Activated CD4-positive, alpha-beta T cell treated with anti-CD3 and anti-CD28 coated beads, Interleukin-2, amount 10 ng/mL, durations not matched to agents 7 days and 5 days (primary cell): Measurements from ENCODE around the gene CAMKMT. TPM values are rescaled to one million over a fixed set of nuclear protein-coding genes. Genes with fewer than 3 reads are reported as not detected.

Experiments
- CTCF ChIA-PET: fragments of 350-600 bp; sonication (Branson Sonifier 250); formaldehyde crosslinking; loops from one replicate; lab custom pipeline; 2021; ENCODE audit warnings: antibody characterized with exemption; lab: Charles Lee
- POLR2A ChIA-PET: fragments of 350-600 bp; sonication (Branson Sonifier 250); formaldehyde crosslinking; loops from one replicate; lab custom pipeline; 2021; ENCODE audit warnings: antibody characterized with exemption; lab: Charles Lee
- DNase-seq: peaks from one replicate; pipeline ENCODE4 v3.0.0-alpha.2; 2020
- H3K27ac Mint-ChIP-seq: one replicate; pipeline ENCODE4 v1.8.0; 2021; ENCODE audit warnings: mild to moderate bottlenecking, moderate library complexity, mixed read lengths
- H3K27me3 Mint-ChIP-seq: one replicate; pipeline ENCODE4 v1.8.0; 2021; ENCODE audit warnings: mixed read lengths
- H3K36me3 Mint-ChIP-seq: one replicate; pipeline ENCODE4 v1.8.0; 2021; ENCODE audit warnings: low read depth, mixed read lengths
- H3K4me1 Mint-ChIP-seq: one replicate; pipeline ENCODE4 v1.8.0; 2021; ENCODE audit warnings: mixed read lengths
- H3K4me3 Mint-ChIP-seq: one replicate; pipeline ENCODE4 v1.8.0; 2021; ENCODE audit warnings: mild to moderate bottlenecking, moderate library complexity, mixed read lengths
- H3K9me3 Mint-ChIP-seq: one replicate; pipeline ENCODE4 v1.8.0; 2021; ENCODE audit warnings: mixed read lengths
- total RNA-seq, 2 experiments: library from RNA; stranded (reverse); gene quantifications; one replicate each; pipeline ENCODE4 v1.2.3, GENCODE V29; 2021

The CAMKMT gene
- total RNA-seq, 2 experiments from 2014 or later = 12.1 to 13.7 TPM

DNA sequence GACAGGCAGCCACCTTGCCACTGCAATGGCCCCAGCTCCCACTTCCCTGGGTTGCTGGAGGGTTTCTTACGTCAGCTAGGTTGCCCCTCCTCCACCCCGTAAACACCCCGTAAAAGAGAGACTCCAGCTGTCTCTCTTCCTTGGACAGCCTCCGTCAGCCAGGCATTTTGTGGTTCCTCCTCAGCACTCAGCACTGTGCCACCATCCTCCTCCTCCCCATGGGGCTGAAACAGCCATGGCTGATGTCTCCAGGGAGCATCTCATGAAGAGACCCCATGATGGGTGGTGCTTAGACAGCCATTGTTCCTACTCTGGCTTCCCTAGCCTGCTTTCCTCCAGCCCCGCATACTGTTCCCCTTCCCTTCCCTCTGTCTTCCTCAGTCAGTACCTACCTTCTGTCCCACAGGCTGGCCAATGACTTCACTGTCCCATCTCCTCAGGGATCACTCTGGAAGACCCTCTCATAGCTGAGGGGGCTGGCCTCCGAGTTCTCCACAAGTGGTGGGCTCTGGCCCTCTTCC, 436.5 kb downstream of the CAMKMT start:
- no peaks in the 10 kb centered on the region for H3K36me3 Mint-ChIP-seq
- no peak overlapping the region for H3K4me3 Mint-ChIP-seq
- ChIA-PET POLR2A (no interaction called here), CTCF (no interaction called here)
- DNase-seq = no peak
- no peak overlapping the region for H3K27ac Mint-ChIP-seq
- H3K27me3 Mint-ChIP-seq = peaks cover 52% of the 10 kb centered on the region
- H3K4me1 Mint-ChIP-seq = peaks cover 3% of the 10 kb centered on the region
- H3K9me3 Mint-ChIP-seq = no peaks in the 10 kb centered on the region

DNA sequence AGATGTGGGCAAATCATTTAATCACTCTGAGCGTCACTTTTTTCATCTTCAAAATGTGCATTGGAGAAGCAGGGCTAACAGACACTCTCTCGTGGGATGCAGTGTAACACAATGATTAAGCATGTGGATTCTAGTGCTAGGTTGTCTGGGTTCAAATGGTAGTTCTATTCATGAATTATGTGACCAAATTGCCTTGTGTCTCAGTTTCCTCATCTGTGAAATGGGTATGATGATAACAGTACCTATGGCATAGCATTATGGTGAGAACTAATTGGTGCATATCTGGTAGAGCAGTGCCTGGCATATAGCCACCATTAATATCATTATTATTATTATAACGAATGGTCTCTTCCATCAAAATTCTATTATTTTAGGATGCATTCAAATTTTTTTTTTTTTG, 437.4 kb downstream of the CAMKMT start:
- CTCF ChIA-PET = no interaction called here

DNA sequence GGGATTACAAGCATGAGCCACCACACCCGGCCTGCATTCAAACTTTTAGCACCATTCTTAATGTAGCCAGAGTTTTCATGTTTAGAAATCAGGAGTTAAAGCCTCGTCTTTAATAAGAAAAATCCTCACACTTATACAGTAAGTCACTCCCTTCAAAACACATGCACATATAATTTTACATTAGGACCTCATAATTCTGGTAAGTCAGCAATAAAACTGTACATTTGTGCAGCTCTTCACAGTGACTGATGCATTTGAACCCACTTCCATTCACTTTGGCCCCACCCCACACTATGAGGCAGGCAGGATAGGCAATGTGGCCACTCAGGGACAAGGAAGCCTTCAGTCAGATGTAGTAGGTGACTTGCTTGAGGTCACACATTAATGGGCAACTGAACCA, 438.0 kb downstream of the CAMKMT start:
- Mint-ChIP-seq H3K4me3 (no peak overlapping the region), H3K27me3 (peaks cover 66% of the 10 kb centered on the region)

More for the DNA sequence above, 437.4 kb downstream of the CAMKMT start:
- H3K27ac Mint-ChIP-seq = no peak overlapping the region
- H3K27me3 Mint-ChIP-seq = peaks cover 59% of the 10 kb centered on the region
- H3K9me3 Mint-ChIP-seq = no peaks in the 10 kb centered on the region
- no peak overlapping the region for H3K4me3 Mint-ChIP-seq
- H3K36me3 Mint-ChIP-seq = no peaks in the 10 kb centered on the region
- POLR2A ChIA-PET = no interaction called here
- no peak for DNase-seq
- peaks cover 3% of the 10 kb centered on the region for H3K4me1 Mint-ChIP-seq

DNA sequence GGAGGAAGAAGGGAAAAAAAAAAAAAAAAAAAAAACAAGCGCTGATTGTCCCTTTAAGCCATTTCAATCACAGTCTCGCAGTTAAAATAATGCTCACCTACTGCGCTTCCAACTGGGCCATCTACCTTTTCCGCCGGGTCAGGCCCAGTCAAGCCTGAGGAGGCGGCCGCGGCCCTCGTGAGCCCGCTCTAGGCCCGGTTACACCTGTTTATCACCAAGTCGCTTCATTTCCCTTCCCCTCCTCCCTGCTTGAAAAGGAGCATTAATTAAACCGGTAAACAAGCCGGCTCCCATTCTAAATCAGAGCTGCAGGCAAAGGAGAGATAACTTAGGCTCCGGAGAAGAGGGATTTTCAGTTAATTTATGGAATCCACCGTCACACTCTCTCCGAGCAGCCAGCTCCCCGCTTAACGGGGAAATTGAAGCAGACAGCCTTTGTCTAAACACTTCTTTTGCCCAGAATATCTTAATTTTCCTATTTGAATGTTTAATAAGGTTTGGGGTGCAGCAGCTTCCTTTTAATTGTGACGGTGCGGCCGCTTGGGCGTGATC, 439.6 kb downstream of the CAMKMT start:
- peaks cover 3% of the 10 kb centered on the region for H3K4me1 Mint-ChIP-seq

More for the DNA sequence above, 438.0 kb downstream of the CAMKMT start:
- Mint-ChIP-seq H3K36me3 (no peaks in the 10 kb centered on the region), H3K9me3 (no peaks in the 10 kb centered on the region), H3K4me1 (peaks cover 3% of the 10 kb centered on the region), H3K27ac (no peak overlapping the region)
- no peak for DNase-seq
- ChIA-PET POLR2A (no interaction called here), CTCF (no interaction called here)

GRCh38 chr2:44801841-44802776, 440.4 kb downstream of the CAMKMT start:
- Mint-ChIP-seq H3K27ac (no peak overlapping the region), H3K9me3 (no peaks in the 10 kb centered on the region), H3K4me3 (no peak overlapping the region), H3K4me1 (peaks cover 3% of the 10 kb centered on the region), H3K27me3 (peaks cover 86% of the 10 kb centered on the region), H3K36me3 (no peaks in the 10 kb centered on the region)
- POLR2A ChIA-PET = no interaction called here
- DNase-seq = no peak
- CTCF ChIA-PET = interaction anchor here (1.4 kb wide), 2 partner anchors 17 to 151 kb away, joined by 3 read pairs; no protein-coding TSS in a partner anchor

More for the DNA sequence above, 439.6 kb downstream of the CAMKMT start:
- CTCF ChIA-PET = interaction anchor here (1.4 kb wide), 1 partner anchor 18 kb away, joined by 3 read pairs; no protein-coding TSS in a partner anchor
- POLR2A ChIA-PET = no interaction called here
- no peak overlapping the region for H3K27ac Mint-ChIP-seq
- peaks cover 79% of the 10 kb centered on the region for H3K27me3 Mint-ChIP-seq
- no peaks in the 10 kb centered on the region for H3K9me3 Mint-ChIP-seq
- no peaks in the 10 kb centered on the region for H3K36me3 Mint-ChIP-seq
- no peak overlapping the region for H3K4me3 Mint-ChIP-seq
- DNase-seq = no peak

- peaks cover 89% of the 10 kb centered on the region for H3K27me3 Mint-ChIP-seq
- no peaks in the 10 kb centered on the region for H3K9me3 Mint-ChIP-seq
- ChIA-PET CTCF (interaction anchor here (0.6 to 2.3 kb wide), 3 partner anchors 121 to 150 kb away, joined by 3 to 7 read pairs (median 4); no protein-coding TSS in a partner anchor), POLR2A (no interaction called here)
- H3K4me1 Mint-ChIP-seq = peaks cover 3% of the 10 kb centered on the region
- DNase-seq = no peak
- H3K4me3 Mint-ChIP-seq = no peak overlapping the region
- no peak overlapping the region for H3K27ac Mint-ChIP-seq
- H3K36me3 Mint-ChIP-seq = no peaks in the 10 kb centered on the region
Observed at GRCh38 chr2:44802777-44803424, 441.2 kb downstream of the CAMKMT start.

DNA sequence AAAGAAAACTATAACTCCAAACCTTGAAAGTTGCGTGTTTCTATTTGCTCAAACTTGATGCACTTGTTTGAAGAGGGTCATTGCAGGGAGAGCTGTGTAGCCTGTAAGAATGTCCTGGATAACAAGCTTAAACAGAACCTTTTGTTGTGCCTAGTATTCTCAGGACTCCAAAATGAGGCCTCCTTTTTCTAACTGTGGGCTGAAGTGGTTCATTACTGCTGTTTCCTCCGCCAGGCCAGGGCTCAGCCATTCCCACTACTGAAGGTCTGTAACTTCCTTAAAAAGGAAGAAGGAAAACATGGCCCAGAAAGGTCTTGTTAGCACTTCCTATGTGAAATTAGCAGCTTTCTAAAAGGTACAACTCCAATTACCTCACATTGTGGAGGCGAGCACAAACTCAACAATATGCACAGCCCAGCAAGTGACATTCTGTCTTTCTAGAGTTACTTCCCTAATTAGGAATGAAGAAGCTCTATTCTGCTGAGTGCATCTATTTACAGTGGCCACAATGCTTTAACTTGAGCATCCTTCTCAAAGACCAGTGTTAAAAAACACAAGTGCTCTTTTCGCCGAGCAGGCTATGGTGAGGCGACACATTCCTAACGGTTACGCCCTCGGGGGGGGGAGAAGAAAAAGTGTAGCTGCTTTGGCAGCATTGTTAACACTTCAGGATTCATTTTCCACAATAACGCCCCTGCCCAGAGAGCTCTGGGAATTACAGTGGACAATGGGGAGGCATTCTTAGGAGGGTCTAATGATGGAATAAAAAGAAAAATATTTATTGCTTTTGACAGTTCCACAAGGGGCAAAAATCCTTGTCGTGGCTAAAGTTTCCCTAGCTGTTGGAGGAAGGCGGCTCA, 442.9 kb downstream of the CAMKMT start:
- Mint-ChIP-seq H3K27me3 (peaks cover 88% of the 10 kb centered on the region), H3K9me3 (no peaks in the 10 kb centered on the region), H3K27ac (no peak overlapping the region), H3K4me3 (no peak overlapping the region), H3K4me1 (peaks cover 3% of the 10 kb centered on the region), H3K36me3 (no peaks in the 10 kb centered on the region)
- CTCF ChIA-PET = interaction anchor here (0.5 to 2.3 kb wide), 4 partner anchors 18 to 121 kb away, joined by 3 to 7 read pairs (median 4); no protein-coding TSS in a partner anchor
- DNase-seq = no peak
- POLR2A ChIA-PET = no interaction called here

DNA sequence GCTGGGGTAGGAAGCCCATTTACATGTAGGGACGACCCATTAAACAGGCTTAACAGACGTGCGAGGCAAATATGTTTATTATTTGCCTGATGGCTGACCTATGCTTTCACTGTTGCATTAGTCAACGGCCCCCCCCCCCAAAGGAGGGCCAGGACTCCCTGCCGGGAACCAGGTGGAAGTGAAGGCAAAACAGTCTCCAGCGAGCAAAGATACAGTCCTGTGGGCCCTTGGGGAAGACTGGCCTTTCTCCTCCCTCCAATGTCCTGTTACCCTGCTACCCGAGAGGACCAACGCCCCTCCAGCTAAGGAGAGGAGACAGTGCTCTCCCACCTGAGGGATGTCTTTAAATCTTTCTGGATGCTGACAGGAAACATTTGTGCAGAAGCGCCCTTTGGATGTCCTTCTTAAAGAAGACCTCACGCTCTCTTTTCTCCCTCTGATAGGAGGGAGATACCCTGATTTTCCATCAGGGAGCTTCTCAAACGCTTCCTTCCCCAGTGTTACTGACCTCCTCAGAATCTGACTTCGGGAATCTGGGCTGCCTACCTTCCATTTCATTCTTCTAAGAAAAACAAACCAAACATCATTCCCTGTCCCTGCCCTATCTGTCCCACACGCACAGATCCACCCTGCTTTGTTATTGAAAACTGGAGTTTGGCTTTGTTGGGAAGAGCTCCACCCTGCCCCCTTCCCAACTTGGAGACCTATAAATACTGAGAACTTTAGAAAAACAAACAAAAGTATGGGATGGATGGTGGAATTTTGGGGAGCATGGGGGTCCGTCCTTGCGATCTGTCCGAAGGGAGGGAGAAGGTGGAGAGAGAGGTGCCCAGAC, 443.9 kb downstream of the CAMKMT start:
- Mint-ChIP-seq H3K27me3 (peaks cover 82% of the 10 kb centered on the region), H3K9me3 (no peaks in the 10 kb centered on the region), H3K4me1 (peaks cover 3% of the 10 kb centered on the region), H3K36me3 (no peaks in the 10 kb centered on the region), H3K4me3 (no peak overlapping the region), H3K27ac (no peak overlapping the region)
- no peak for DNase-seq
- POLR2A ChIA-PET = no interaction called here
- CTCF ChIA-PET = interaction anchor here (0.5 to 1.5 kb wide), 3 partner anchors 19 to 118 kb away, joined by 3 to 5 read pairs (median 3); no protein-coding TSS in a partner anchor

DNA sequence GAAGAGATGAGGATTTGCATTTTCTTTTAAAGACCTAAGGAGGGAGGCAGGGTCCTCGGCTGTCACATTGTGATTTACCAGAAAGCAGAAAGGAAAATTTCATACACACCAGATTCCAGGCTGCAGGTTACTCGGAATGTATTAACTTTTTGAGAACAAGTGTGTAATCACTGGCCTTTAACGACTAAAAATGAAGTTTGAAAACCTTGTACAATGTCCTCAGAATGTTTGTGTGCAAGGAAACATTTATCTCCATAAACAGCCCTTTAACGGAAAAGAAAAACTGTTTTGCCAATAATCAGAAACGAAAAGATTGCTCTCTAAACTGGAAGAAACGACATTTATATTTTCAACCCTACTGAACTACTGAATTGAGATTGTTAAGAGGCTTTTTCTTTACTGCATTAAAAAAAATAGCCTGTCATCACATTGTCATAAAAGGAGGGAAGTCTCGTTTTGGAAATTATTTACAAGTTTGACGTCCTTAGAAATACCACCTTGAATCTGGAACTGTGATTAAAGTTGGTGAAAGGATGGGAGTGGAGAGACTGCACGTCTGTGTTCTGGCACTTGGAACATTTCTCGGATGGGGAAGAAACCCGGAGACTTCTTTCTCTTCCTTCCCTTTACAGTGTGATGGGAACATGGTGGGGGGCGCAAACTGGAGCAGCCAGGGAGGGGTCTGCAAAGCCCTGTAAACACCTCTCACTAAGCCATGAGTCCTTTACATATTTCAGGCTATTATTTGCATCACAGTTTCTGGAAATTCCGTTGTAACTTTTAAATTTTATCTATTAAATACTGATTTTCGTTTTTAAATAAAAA, 445.7 kb downstream of the CAMKMT start:
- H3K9me3 Mint-ChIP-seq = no peaks in the 10 kb centered on the region
- H3K4me3 Mint-ChIP-seq = no peak overlapping the region
- H3K27ac Mint-ChIP-seq = no peak overlapping the region
- ChIA-PET CTCF (no interaction called here), POLR2A (no interaction called here)
- no peaks in the 10 kb centered on the region for H3K4me1 Mint-ChIP-seq
- DNase-seq = no peak
- H3K27me3 Mint-ChIP-seq = peaks cover 75% of the 10 kb centered on the region
- H3K36me3 Mint-ChIP-seq = no peaks in the 10 kb centered on the region

DNA sequence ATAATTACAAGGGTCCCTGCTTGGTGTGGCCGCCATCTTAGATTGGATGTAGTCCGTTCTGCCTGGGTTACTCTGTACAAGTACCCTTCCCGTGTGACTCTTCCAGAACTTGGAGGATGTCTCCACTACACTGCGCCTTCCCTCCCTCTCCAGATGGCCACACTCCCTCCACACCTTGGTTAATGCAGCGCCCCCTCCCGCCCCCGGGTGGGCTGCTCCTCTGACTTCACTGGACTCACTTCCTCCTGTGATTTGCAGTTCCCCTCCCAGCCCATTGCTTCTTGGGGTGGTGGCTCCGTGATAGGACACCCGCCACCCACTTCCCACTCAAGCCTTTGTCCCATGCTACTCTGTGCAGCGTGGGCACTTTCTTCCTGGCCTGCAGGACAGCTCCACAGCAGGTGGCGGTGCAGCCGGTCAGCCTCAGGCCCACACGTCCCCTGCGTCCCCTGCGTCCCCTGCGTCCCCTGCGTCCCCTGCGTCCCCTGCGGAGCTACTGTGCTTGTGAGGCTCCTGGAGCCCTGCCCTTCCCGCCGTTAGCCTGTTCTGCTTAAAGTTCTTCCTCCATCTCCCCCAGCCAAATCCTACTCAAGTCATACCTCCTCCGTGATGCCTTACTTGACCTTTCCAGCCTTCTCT, 449.3 kb downstream of the CAMKMT start:
- H3K4me1 Mint-ChIP-seq = no peaks in the 10 kb centered on the region
- H3K4me3 Mint-ChIP-seq = no peak overlapping the region
- DNase-seq = no peak
- H3K9me3 Mint-ChIP-seq = no peaks in the 10 kb centered on the region
- no peaks in the 10 kb centered on the region for H3K36me3 Mint-ChIP-seq
- no peak overlapping the region for H3K27ac Mint-ChIP-seq
- peaks cover 45% of the 10 kb centered on the region for H3K27me3 Mint-ChIP-seq
- ChIA-PET POLR2A (no interaction called here), CTCF (interaction anchor here (0.6 kb wide), 1 partner anchor 25 kb away, joined by 3 read pairs; no protein-coding TSS in a partner anchor)
